Esophagus muscularis mucosa (tissue), 4 donors: ENCODE results near the gene SSR3.

Experiments
- EP300 ChIP-seq: sonication (generic); formaldehyde crosslinking; IDR thresholded peaks from one replicate; pipeline ENCODE4 v1.6.1; 2017; ENCODE audit warnings: antibody characterized with exemption
- POLR2A ChIP-seq: fragments of 450-650 bp; IDR thresholded peaks from one replicate; pipeline ENCODE4 v1.6.1; 2017; ENCODE audit warnings: antibody characterized with exemption, moderate library complexity, mild to moderate bottlenecking, low read depth
- TF ChIP-seq, protein P1 (sequence below), 3 experiments: fragments of 200-600 bp in 2 of 3; fragments of 450-650 bp in 1 of 3; sonication (generic) in 2 of 3; IDR thresholded peaks; one replicate each; pipeline ENCODE4 v1.5.1; 2017 to 2019; ENCODE audit warnings: antibody characterized with exemption in 3 of 3, mild to moderate bottlenecking in 2 of 3, moderate library complexity in 1 of 3

DNA sequence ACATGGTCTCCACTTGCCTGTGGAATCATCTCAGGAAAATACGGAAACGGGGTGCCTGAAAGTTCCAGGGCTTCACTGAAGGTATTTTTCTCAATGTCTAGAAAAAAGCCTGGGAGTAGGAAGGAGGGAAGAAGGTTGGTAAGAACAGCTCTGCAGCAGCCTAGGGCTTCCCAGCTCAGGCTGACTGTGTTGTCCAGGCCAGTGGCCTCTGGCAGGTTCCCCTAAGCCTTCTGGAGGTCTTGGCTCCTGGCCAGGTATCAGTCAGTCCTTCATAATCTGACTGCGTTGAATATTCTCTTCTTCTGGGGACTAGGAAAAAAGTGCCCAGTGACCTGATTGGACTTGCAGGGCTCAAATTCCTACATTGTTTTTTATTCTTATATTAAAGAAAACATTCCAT is 38.6 kb downstream of the SSR3 start:
- TF ChIP-seq EP300 (no peak), POLR2A (no peak)
- TF ChIP-seq, protein P1, sequence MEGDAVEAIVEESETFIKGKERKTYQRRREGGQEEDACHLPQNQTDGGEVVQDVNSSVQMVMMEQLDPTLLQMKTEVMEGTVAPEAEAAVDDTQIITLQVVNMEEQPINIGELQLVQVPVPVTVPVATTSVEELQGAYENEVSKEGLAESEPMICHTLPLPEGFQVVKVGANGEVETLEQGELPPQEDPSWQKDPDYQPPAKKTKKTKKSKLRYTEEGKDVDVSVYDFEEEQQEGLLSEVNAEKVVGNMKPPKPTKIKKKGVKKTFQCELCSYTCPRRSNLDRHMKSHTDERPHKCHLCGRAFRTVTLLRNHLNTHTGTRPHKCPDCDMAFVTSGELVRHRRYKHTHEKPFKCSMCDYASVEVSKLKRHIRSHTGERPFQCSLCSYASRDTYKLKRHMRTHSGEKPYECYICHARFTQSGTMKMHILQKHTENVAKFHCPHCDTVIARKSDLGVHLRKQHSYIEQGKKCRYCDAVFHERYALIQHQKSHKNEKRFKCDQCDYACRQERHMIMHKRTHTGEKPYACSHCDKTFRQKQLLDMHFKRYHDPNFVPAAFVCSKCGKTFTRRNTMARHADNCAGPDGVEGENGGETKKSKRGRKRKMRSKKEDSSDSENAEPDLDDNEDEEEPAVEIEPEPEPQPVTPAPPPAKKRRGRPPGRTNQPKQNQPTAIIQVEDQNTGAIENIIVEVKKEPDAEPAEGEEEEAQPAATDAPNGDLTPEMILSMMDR (IDR thresholded peaks at IDR 0.05): no peak
